AG04449 (cell line): ENCODE data around the gene MVB12B.
"Not testable (repeated sequence)": the region's sequence is repeated elsewhere in the genome, so short reads cannot be mapped to it uniquely, and the experiment has no call there.

Experiments used
- CTCF ChIA-PET: fragments of 350-600 bp; formaldehyde crosslinking; extraction: SDS; loops from one replicate; lab custom pipeline; 2021; ENCODE audit warnings: antibody characterized with exemption; lab: Yijun Ruan, JAX
- POLR2A ChIA-PET: fragments of 400-600, 350-600 bp; formaldehyde crosslinking; extraction: SDS; loops from one replicate; lab custom pipeline; 2020; ENCODE audit warnings: antibody characterized with exemption, inconsistent platforms; lab: Yijun Ruan, JAX
- DNase-seq: peaks from one replicate; pipeline ENCODE4 v3.0.0-alpha.2; 2010; ENCODE audit warnings: low read depth, low spot score
- H3K4me3 ChIP-seq: 2 replicates; pipeline ENCODE4 v1.5.1; 2011; ENCODE audit warnings: low read depth, mild to moderate bottlenecking, control low read depth, low read length
- TF ChIP-seq, protein P1 (sequence below): IDR thresholded peaks from one replicate; pipeline ENCODE4 v1.5.1; 2011; ENCODE audit warnings: mild to moderate bottlenecking, moderate library complexity, low read length, control low read depth, inconsistent platforms; ENCODE audit not compliant: insufficient read depth; ENCODE audit errors: missing control alignments

Gene MVB12B

DNA sequence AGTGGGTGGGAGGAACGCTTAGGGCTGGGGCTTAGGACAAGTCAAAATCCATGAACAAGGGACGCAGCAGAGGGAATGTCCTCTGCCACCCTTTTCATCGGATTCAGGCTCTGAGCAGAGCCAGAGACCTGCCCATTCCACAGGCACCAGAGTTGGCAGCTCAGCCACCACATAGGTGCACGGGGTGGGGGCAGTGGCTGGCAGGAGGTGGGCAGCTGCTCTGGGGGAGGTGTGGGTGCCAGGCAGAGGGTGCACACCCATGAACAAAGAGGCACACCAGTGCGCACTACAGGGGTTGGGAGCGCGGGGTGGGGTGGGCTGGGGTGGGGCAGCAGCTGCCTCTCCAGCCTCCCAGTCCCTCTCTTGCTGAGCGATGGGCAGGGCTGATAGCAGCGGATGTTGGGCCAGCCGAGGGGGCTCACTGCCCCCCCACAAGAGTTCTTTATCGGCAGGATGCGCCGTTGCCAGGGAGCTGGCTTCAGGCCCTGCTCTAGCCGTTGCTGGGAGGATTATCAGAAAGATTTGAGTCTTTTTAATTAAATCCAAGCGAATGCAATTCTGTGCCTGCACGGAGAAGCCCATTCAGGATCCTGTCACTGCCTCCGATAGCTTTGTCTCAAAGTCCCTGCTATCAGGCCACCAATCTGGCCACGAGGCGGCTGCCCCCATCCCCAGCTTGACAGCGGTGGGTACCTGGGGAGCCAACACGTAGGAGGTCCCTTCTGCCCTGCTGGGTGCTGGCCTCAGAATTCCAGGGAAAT is 222.8 kb downstream of the MVB12B start:
- H3K4me3 ChIP-seq = no peak overlapping the region
- POLR2A ChIA-PET = no interaction called here
- DNase-seq = no peak
- TF ChIP-seq, protein P1, sequence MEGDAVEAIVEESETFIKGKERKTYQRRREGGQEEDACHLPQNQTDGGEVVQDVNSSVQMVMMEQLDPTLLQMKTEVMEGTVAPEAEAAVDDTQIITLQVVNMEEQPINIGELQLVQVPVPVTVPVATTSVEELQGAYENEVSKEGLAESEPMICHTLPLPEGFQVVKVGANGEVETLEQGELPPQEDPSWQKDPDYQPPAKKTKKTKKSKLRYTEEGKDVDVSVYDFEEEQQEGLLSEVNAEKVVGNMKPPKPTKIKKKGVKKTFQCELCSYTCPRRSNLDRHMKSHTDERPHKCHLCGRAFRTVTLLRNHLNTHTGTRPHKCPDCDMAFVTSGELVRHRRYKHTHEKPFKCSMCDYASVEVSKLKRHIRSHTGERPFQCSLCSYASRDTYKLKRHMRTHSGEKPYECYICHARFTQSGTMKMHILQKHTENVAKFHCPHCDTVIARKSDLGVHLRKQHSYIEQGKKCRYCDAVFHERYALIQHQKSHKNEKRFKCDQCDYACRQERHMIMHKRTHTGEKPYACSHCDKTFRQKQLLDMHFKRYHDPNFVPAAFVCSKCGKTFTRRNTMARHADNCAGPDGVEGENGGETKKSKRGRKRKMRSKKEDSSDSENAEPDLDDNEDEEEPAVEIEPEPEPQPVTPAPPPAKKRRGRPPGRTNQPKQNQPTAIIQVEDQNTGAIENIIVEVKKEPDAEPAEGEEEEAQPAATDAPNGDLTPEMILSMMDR = no peak
- CTCF ChIA-PET = interaction anchor here (1.1 to 10.5 kb wide), 3 partner anchors 9 to 49 kb away, joined by 4 to 269 read pairs (median 6); no protein-coding TSS in a partner anchor

- POLR2A ChIA-PET = no interaction called here
- no peak for DNase-seq
- CTCF ChIA-PET = interaction anchor here (1.1 to 10.5 kb wide), 7 partner anchors 9 to 60 kb away, joined by 3 to 269 read pairs (median 7); no protein-coding TSS in a partner anchor
- no peak overlapping the region for H3K4me3 ChIP-seq
- TF ChIP-seq, protein P1 = no peak
These were observed 224.3 kb downstream of the MVB12B start for GRCh38 chr9:126550891-126551351.

DNA sequence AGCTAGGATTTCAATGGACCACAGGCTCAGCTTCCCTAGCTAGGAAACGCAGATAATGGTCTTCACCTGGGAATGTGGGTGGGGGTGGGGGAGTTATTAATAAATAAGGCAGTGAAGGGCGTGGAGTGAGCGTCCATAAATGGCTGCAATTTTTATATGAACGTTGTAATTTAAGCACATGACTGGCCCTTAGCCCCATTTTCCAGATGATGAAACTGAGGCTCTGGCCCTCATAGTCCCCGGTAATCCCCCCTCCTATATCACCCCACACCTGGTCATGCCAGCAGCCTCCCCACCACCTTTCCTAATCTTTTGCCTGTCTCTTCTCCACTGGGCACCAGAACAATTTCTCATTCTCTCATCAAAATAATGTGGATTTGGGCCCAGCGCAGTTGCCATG is 225.2 kb downstream of the MVB12B start:
- CTCF ChIA-PET = interaction anchor here (1.3 to 10.5 kb wide), 6 partner anchors 8 to 61 kb away, joined by 4 to 269 read pairs (median 7); no protein-coding TSS in a partner anchor
- POLR2A ChIA-PET = no interaction called here
- no peak for DNase-seq
- TF ChIP-seq, protein P1 = no peak
- H3K4me3 ChIP-seq = no peak overlapping the region

DNA sequence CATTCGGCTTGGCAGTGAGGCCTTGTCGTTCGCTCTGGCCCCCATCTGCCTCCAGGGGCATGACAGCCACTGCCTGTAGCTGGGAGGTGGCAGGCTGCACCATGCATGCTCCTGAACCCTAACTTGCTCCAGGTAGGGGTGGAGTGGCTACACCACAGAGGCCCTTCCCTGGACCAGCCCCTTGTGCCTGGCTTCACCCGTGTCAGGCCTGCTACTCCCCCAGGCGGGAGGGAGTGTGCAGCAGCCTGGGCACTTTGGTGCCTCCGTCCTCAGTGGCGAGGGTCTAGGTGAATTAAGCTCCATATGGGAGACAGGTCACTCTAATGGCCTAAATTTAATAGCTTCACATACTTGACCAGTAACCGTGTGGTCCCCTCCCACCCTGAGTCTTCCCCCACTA is 227.7 kb downstream of the MVB12B start:
- ChIA-PET CTCF (interaction anchor here (0.8 to 10.5 kb wide), 7 partner anchors 10 to 227 kb away, joined by 3 to 269 read pairs (median 6); no protein-coding TSS in a partner anchor), POLR2A (no interaction called here)
- H3K4me3 ChIP-seq = no peak overlapping the region
- TF ChIP-seq, protein P1 = no peak
- no peak for DNase-seq

DNA sequence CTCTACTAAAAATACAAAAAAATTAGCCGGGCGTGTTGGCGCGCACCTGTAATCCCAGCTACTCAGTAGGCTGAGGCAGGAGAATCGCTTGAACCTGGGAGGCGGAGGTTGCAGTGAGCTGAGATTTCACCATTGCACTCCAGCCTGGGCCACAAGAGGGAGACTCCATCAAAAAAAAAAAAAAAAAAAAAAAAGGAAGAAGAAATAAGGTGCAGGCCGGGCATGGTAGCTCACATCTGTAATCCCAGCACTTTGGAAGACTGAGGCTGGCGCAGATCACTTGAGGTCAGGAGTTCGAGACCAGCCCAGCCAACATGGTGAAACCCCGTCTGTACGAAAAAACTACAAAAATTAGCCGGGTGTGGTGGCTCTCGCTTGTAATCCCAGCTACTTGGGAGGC is 228.8 kb downstream of the MVB12B start:
- DNase-seq, POLR2A ChIA-PET, H3K4me3 ChIP-seq: not testable (repeated sequence)
- CTCF ChIA-PET = interaction anchor here (1.1 to 10.5 kb wide), 6 partner anchors 13 to 55 kb away, joined by 3 to 269 read pairs (median 29); no protein-coding TSS in a partner anchor
